Stimulated activated CD8-positive, alpha-beta memory T cell treated with anti-CD3 and anti-CD28 coated beads, Interleukin-12 subunit alpha, Interleukin-12 subunit beta, amount 100 ng/mL, for 4 hours (primary cell): ENCODE results near the gene CLIC4.
"Not testable (repeated sequence)": the region's sequence is repeated elsewhere in the genome, so short reads cannot be mapped to it uniquely, and the experiment has no call there.

Source experiments
- DNase-seq: peaks from one replicate; pipeline ENCODE4 v3.0.0-alpha.2; 2020; ENCODE audit warnings: low read depth

CLIC4 gene

GRCh38 chr1:24717887-24718650, 27.2 kb upstream of the CLIC4 start:
- DNase-seq = no peak

GRCh38 chr1:24720152-24720551, 25.1 kb upstream of the CLIC4 start:
- no peak for DNase-seq

GRCh38 chr1:24721533-24721932, 23.7 kb upstream of the CLIC4 start:
- no peak for DNase-seq

- not testable (repeated sequence) for DNase-seq
Observed at GRCh38 chr1:24722073-24723035, 22.9 kb upstream of the CLIC4 start.

- no peak for DNase-seq
Observed at GRCh38 chr1:24724345-24725208, 20.7 kb upstream of the CLIC4 start.

GRCh38 chr1:24725209-24725651, 20.0 kb upstream of the CLIC4 start:
- DNase-seq = no peak

GRCh38 chr1:24726741-24727140, 18.5 kb upstream of the CLIC4 start:
- no peak for DNase-seq

- DNase-seq = no peak
Observed at GRCh38 chr1:24727501-24728216, 17.6 kb upstream of the CLIC4 start.

GRCh38 chr1:24728982-24729381, 16.3 kb upstream of the CLIC4 start:
- no peak for DNase-seq

- no peak for DNase-seq
Observed at GRCh38 chr1:24732186-24732885, 12.9 kb upstream of the CLIC4 start.

GRCh38 chr1:24733342-24733741, 11.9 kb upstream of the CLIC4 start:
- not testable (repeated sequence) for DNase-seq

- no peak for DNase-seq
Observed at GRCh38 chr1:24735156-24735508, 10.1 kb upstream of the CLIC4 start.

GRCh38 chr1:24735509-24736375, 9.5 kb upstream of the CLIC4 start:
- DNase-seq = no peak

- DNase-seq = no peak
Observed at GRCh38 chr1:24737368-24738117, 7.7 kb upstream of the CLIC4 start.

- no peak for DNase-seq
Observed at GRCh38 chr1:24739241-24739640, 6.0 kb upstream of the CLIC4 start.

- no peak for DNase-seq
Observed at GRCh38 chr1:24742090-24742938, 2.9 kb upstream of the CLIC4 start.

- DNase-seq = no peak
Observed at GRCh38 chr1:24743404-24744211, 1.6 kb upstream of the CLIC4 start.
